Spleen (tissue), 11 donors: ENCODE results near the gene SPATA32. TPM values are rescaled to one million over a fixed set of nuclear protein-coding genes. Genes with fewer than 3 reads are reported as not detected.

ENCODE experiments used
- DNase-seq: peaks from one replicate; pipeline ENCODE4 v3.0.0-alpha.2; 2020
- H3K27ac ChIP-seq, 8 donors: fragments of 200-600 bp; sonication (generic) in 7 of 8; 1 replicate in 4 of 8; 2 replicates in 4 of 8; pipeline versions ENCODE4 v1.5.0 to v1.8.0; 2016 to 2021; ENCODE audit warnings: inconsistent platforms in 4 of 8, mild to moderate bottlenecking in 4 of 8, moderate library complexity in 1 of 8
- H3K27me3 ChIP-seq, 7 donors: fragments of 200-600 bp; sonication (generic) in 6 of 7; replicated peaks in 1 of 7; 1 replicate in 4 of 7; 2 replicates in 3 of 7; pipeline versions ENCODE4 v1.5.0 to v1.8.0; 2016 to 2021; ENCODE audit warnings: inconsistent platforms in 3 of 7, mild to moderate bottlenecking in 1 of 7
- H3K36me3 ChIP-seq, 6 donors: fragments of 200-600 bp; sonication (generic) in 5 of 6; 1 replicate in 4 of 6; 2 replicates in 2 of 6; pipeline versions ENCODE4 v1.5.0 to v1.8.0; 2016 to 2021; ENCODE audit warnings: inconsistent platforms in 2 of 6
- H3K4me1 ChIP-seq, 6 donors: fragments of 200-600 bp; sonication (generic) in 5 of 6; 1 replicate in 3 of 6; 2 replicates in 3 of 6; pipeline versions ENCODE4 v1.5.0 to v1.8.0; 2016 to 2021; ENCODE audit warnings: inconsistent platforms in 3 of 6
- H3K4me3 ChIP-seq, 8 donors: fragments of 200-600 bp; sonication (generic) in 7 of 8; 1 replicate in 4 of 8; 2 replicates in 4 of 8; pipeline versions ENCODE4 v1.5.0 to v1.8.0; 2016 to 2021; ENCODE audit warnings: inconsistent platforms in 4 of 8, mild to moderate bottlenecking in 4 of 8, moderate library complexity in 2 of 8
- H3K9me3 ChIP-seq, 8 donors: fragments of 200-600 bp; sonication (generic) in 7 of 8; 1 replicate in 4 of 8; 2 replicates in 4 of 8; pipeline versions ENCODE4 v1.5.0 to v1.8.0; 2016 to 2021; ENCODE audit warnings: inconsistent platforms in 4 of 8
- CTCF ChIP-seq, 11 experiments: fragments of 200-600 bp in 7 of 11; fragments of 450-650 bp in 4 of 11; sonication (generic) in 4 of 11; IDR thresholded peaks in 8 of 11; conservative IDR thresholded peaks in 3 of 11; 1 replicate in 7 of 11; 2 replicates in 4 of 11; pipeline versions ENCODE4 v1.4.0 to v1.8.0; 2016 to 2021; ENCODE audit warnings: antibody characterized with exemption in 11 of 11, inconsistent platforms in 4 of 11, mild to moderate bottlenecking in 1 of 11
- POLR2A ChIP-seq, 3 donors: fragments of 450-650 bp; IDR thresholded peaks; one replicate each; pipeline ENCODE4 v1.5.1; 2017; ENCODE audit warnings: antibody characterized with exemption in 3 of 3, mild to moderate bottlenecking in 1 of 3
- POLR2AphosphoS5 ChIP-seq, 3 donors: sonication (generic); formaldehyde crosslinking; IDR thresholded peaks; one replicate each; pipeline ENCODE4 v1.5.1; 2017; ENCODE audit warnings: antibody characterized with exemption in 3 of 3
- WGBS, 5 donors: extraction: QIAGEN DNeasy Blood & Tissue Kit in 3 of 5; methylation state at CpG; one replicate each; pipeline versions ENCODE4 v1.1.5 to v1.1.7; 2013 to 2018; 5-methylcytosine and 5-hydroxymethylcytosine counted together
- intact Hi-C: fragments of 100-400 bp; cut with DNase I; formaldehyde crosslinking; loops from one replicate; pipeline ENCODE4 v1.15.0; 2023; ENCODE audit warnings: low total_unique reads
- polyA plus RNA-seq, 3 donors: library from polyadenylated mRNA; stranded (reverse); fragments of 200-250 nt; gene quantifications; one replicate each; pipeline ENCODE4 v1.2.1, GENCODE V29; 2013
- total RNA-seq, 7 donors: library from RNA; depleted of rRNA in 3 of 7; stranded (reverse); fragments of >200 nt in 3 of 7; fragmentation: NEBNext Ultra II Directional in 4 of 7; extraction: Animal tissue kit (Norgen Biotek cat#: 25700) in 4 of 7; gene quantifications; one replicate each; pipeline versions ENCODE4 v1.1.0 to v1.2.1, GENCODE V29; 2016 to 2021
- donor health status: healthy with polysubstance abuse.
- donor health status: DM: no; HTN: no; CAD: no; lungs with moderate emphysema.
- donor health status: DM: no; HTN: no; CAD: no.
- donor health status: Bipolar disorder and iron deficiency.
- donor health status: healthy.
- donor health status: DM: no; HTN: no; CAD: no.
- donor health status: DM: yes; HTN: yes; CAD: no.

Gene SPATA32
- total and polyA plus RNA-seq, 10 donors = 0.08 to 0.17 (median 0.09) TPM; not detected in 7

GRCh38 chr17:45282683-45283644, 21.1 kb upstream of the SPATA32 start:
- Histone ChIP-seq H3K27ac (peak overlapping the region in 2 of 8 donors; percentile 6 to 58), H3K36me3 (peaks cover 0 to 99% (median 70%) of the 10 kb centered on the region in 6 donors), H3K4me3 (no peak overlapping the region), H3K27me3 (no peaks in the 10 kb centered on the region), H3K4me1 (peaks cover 0 to 11% (median 2%) of the 10 kb centered on the region in 6 donors), H3K9me3 (no peaks in the 10 kb centered on the region)
- no peak for DNase-seq
- intact Hi-C loops = no loop called here
- TF ChIP-seq POLR2A (IDR thresholded peaks at IDR 0.05) = no peak
- TF ChIP-seq POLR2AphosphoS5 (IDR thresholded peaks at IDR 0.05) = peak in 2 of 3 donors; percentile 2 to 36
- 75 to 86% (median 81%) methylated on average over 20 to 21 of the region's 21 CpGs for WGBS, 5 donors

- Histone ChIP-seq H3K27me3 (no peaks in the 10 kb centered on the region), H3K4me3 (no peak overlapping the region), H3K9me3 (no peaks in the 10 kb centered on the region), H3K36me3 (peaks cover 0 to 76% (median 42%) of the 10 kb centered on the region in 6 donors), H3K4me1 (peaks cover 6 to 20% (median 13%) of the 10 kb centered on the region in 6 donors), H3K27ac (no peak overlapping the region)
- DNase-seq = no peak
- no peak for TF ChIP-seq POLR2A (IDR thresholded peaks at IDR 0.05)
- no peak for TF ChIP-seq CTCF (IDR thresholded peaks at IDR 0.05 in 8 of 11, conservative IDR thresholded peaks at IDR 0.05 in 3 of 11)
- TF ChIP-seq POLR2AphosphoS5 (IDR thresholded peaks at IDR 0.05) = no peak
- WGBS, 5 donors = 79 to 96% (median 91%) methylated on average over 3 of the region's 3 CpGs
- intact Hi-C loops = loop anchor here (5.0 kb wide), 1 partner anchor 63 kb away; no protein-coding TSS in a partner anchor
Measured at GRCh38 chr17:45279898-45280297, 18.0 kb upstream of the SPATA32 start.

GRCh38 chr17:45277992-45278391, 16.1 kb upstream of the SPATA32 start:
- TF ChIP-seq CTCF (IDR thresholded peaks at IDR 0.05 in 8 of 11, conservative IDR thresholded peaks at IDR 0.05 in 3 of 11) (no peak), POLR2AphosphoS5 (IDR thresholded peaks at IDR 0.05) (no peak), POLR2A (IDR thresholded peaks at IDR 0.05) (no peak)
- Histone ChIP-seq H3K27me3 (no peaks in the 10 kb centered on the region), H3K27ac (peak overlapping the region in 4 of 8 donors; percentile 8 to 49 (median 24)), H3K36me3 (peaks cover 5 to 76% (median 38%) of the 10 kb centered on the region in 6 donors), H3K9me3 (no peaks in the 10 kb centered on the region), H3K4me3 (no peak overlapping the region), H3K4me1 (peaks cover 6 to 20% (median 13%) of the 10 kb centered on the region in 6 donors)
- DNase-seq = no peak
- intact Hi-C loops = loop anchor here (1.0 to 5.0 kb wide), 2 partner anchors 61 to 107 kb away; no protein-coding TSS in a partner anchor
- WGBS, 5 donors = 80 to 87% (median 86%) methylated on average over 7 of the region's 7 CpGs

- intact Hi-C loops = loop anchor here (1.0 to 5.0 kb wide), 2 partner anchors 60 to 108 kb away; no protein-coding TSS in a partner anchor
- 42 to 57% (median 46%) methylated on average over 16 of the region's 16 CpGs for WGBS, 5 donors
Measured at GRCh38 chr17:45277216-45277849, 15.4 kb upstream of the SPATA32 start.

More at GRCh38 chr17:45277216-45277849, 15.4 kb upstream of the SPATA32 start:
- Histone ChIP-seq H3K4me3 (no peak overlapping the region), H3K27me3 (no peaks in the 10 kb centered on the region), H3K9me3 (no peaks in the 10 kb centered on the region), H3K27ac (peak overlapping the region in 4 of 8 donors; percentile 8 to 49 (median 24)), H3K4me1 (peaks cover 6 to 20% (median 13%) of the 10 kb centered on the region in 6 donors), H3K36me3 (peaks cover 5 to 76% (median 37%) of the 10 kb centered on the region in 6 donors)
- peak; percentile 97 for DNase-seq
- peak; percentile 80 to 94 (median 86) for TF ChIP-seq CTCF (IDR thresholded peaks at IDR 0.05 in 8 of 11, conservative IDR thresholded peaks at IDR 0.05 in 3 of 11)
- no peak for TF ChIP-seq POLR2A (IDR thresholded peaks at IDR 0.05)
- TF ChIP-seq POLR2AphosphoS5 (IDR thresholded peaks at IDR 0.05) = peak in 1 of 3 donors; percentile 89
